Choroid plexus epithelial cell (primary cell): ENCODE data around the gene CPNE7.
A peak's percentile ranks its signal among the peaks of the same experiment; 100 is the strongest.

Experiments
- DNase-seq: peaks from one replicate; pipeline ENCODE4 v3.0.0-alpha.2; 2010; ENCODE audit warnings: low read depth
- H3K4me3 ChIP-seq: 2 replicates; pipeline ENCODE4 v1.5.1; 2011; ENCODE audit warnings: low read depth, mild to moderate bottlenecking, control low read depth, low read length, moderate library complexity
- TF ChIP-seq, protein P1 (sequence below): conservative IDR thresholded peaks from 2 replicates; pipeline ENCODE4 v1.5.1; 2011; ENCODE audit warnings: low read depth, mild to moderate bottlenecking, control low read depth, inconsistent platforms, low read length, moderate library complexity

CPNE7 gene

DNA sequence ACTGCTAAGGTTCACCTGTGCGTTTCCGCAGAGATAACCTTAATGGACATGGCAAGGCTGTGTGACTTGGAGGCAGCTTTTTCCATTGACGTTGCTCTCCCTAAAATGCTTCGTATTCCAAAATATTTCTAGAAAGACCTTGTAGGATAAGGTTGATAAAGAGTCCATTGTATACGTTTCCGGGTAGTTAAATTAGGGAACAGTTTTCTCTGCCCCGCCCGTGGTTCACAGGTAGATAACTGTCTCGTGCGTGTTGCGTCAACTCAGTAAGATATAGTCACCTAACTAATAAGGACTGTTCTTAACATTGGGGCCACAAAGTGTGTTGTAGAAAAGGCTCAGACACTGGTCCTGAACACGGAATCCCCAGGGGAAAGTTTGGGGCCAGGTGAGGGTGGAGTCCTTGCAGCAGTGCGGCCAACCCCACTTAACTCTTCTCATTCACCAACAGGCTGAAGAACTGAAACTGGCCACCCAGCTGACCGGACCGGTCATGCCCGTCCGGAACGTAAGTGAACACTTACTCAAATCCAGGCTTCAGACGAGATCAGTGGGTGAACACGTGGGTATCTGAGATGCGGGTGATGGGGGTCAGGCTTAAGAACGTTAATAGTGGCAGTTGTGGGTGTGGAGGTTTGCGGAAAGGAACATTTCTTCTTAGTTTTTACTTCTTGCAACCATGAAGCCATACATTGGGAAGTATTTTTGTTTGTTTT is 13.5 kb upstream of the CPNE7 start:
- H3K4me3 ChIP-seq = peak overlapping the region; percentile 89
- TF ChIP-seq, protein P1, sequence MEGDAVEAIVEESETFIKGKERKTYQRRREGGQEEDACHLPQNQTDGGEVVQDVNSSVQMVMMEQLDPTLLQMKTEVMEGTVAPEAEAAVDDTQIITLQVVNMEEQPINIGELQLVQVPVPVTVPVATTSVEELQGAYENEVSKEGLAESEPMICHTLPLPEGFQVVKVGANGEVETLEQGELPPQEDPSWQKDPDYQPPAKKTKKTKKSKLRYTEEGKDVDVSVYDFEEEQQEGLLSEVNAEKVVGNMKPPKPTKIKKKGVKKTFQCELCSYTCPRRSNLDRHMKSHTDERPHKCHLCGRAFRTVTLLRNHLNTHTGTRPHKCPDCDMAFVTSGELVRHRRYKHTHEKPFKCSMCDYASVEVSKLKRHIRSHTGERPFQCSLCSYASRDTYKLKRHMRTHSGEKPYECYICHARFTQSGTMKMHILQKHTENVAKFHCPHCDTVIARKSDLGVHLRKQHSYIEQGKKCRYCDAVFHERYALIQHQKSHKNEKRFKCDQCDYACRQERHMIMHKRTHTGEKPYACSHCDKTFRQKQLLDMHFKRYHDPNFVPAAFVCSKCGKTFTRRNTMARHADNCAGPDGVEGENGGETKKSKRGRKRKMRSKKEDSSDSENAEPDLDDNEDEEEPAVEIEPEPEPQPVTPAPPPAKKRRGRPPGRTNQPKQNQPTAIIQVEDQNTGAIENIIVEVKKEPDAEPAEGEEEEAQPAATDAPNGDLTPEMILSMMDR = no peak
- peak; percentile 37 for DNase-seq

DNA sequence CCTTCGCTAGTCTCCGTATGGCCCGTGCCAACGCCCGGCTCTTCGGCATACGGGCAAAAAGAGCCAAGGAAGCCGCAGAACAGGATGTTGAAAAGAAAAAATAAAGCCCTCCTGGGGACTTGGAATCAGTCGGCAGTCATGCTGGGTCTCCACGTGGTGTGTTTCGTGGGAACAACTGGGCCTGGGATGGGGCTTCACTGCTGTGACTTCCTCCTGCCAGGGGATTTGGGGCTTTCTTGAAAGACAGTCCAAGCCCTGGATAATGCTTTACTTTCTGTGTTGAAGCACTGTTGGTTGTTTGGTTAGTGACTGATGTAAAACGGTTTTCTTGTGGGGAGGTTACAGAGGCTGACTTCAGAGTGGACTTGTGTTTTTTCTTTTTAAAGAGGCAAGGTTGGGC is 12.6 kb upstream of the CPNE7 start:
- DNase-seq = peak; percentile 60
- TF ChIP-seq, protein P1 = no peak
- H3K4me3 ChIP-seq = peak overlapping the region; percentile 89

DNA sequence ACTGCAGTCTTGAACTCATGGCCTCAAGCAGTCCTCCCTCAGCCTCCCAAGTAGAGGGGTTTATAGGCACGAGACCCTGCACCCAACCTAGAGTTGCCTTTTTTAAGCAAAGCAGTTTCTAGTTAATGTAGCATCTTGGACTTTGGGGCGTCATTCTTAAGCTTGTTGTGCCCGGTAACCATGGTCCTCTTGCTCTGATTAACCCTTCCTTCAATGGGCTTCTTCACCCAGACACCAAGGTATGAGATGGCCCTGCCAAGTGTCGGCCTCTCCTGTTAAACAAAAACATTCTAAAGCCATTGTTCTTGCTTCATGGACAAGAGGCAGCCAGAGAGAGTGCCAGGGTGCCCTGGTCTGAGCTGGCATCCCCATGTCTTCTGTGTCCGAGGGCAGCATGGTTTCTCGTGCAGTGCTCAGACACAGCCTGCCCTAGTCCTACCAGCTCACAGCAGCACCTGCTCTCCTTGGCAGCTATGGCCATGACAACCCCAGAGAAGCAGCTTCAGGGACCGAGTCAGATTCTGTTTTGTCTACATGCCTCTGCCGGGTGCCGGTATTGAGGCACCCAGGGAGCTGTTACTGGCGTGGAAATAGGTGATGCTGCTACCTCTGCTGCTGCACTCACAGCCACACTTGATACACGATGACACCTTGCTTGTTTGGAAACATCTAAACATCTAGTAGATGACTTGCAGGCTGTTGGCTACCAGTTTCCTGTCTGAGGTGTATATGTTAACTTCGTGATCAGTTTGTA is 11.7 kb upstream of the CPNE7 start:
- DNase-seq = no peak
- no peak overlapping the region for H3K4me3 ChIP-seq
- TF ChIP-seq, protein P1 = no peak

DNA sequence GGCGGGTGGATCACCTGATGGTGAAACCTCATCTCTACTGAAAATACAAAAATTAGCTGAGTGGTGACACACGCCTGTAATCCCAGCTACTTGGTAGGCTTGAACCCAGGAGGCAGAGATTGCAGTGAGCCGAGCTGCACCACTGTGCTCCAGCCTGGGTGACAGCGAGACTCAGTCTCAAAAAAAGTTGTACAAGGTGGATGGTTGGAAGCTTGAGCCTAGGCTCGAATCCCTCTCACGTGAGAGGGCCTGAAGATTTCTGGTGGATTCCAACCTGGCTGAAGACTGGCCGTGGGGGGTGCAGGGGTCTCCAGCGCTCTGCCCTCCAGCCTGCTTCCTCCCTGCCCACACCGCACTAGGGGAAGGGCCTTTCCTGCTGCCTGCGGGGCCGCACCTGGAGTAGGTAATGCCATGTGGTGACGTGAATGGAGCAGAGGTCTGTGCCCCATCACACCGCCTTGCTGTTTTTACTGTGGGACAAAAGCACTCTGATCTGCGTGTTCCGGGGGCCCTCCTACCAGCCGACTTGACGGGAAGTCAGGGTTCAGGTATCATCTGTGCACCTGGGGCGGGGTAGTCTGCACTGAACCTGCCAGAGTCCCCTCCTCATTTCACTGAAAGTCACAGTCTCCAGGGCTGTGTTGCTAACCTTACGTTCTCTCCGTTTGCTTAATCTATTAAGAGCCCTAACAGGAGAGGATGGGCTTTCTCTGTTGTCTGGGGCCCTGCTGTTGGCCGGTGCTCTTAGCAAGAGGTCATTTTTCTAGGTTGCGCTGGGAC is 10.9 kb upstream of the CPNE7 start:
- TF ChIP-seq, protein P1 = no peak
- H3K4me3 ChIP-seq = no peak overlapping the region
- DNase-seq = no peak

DNA sequence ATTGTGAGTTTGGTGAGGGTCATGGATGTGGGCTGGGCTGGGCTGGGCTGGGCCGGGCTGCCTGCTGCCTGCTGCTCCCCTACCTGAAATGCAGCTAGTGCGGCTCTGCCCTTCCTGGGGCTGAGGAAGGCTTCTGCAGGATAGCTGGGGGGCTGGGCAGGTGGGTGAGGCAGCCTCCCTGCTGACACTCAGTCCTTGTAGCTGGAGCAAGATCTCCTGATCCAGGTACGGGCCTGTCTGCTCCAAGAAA is 10.4 kb upstream of the CPNE7 start:
- TF ChIP-seq, protein P1 = no peak
- no peak overlapping the region for H3K4me3 ChIP-seq
- DNase-seq = no peak

DNA sequence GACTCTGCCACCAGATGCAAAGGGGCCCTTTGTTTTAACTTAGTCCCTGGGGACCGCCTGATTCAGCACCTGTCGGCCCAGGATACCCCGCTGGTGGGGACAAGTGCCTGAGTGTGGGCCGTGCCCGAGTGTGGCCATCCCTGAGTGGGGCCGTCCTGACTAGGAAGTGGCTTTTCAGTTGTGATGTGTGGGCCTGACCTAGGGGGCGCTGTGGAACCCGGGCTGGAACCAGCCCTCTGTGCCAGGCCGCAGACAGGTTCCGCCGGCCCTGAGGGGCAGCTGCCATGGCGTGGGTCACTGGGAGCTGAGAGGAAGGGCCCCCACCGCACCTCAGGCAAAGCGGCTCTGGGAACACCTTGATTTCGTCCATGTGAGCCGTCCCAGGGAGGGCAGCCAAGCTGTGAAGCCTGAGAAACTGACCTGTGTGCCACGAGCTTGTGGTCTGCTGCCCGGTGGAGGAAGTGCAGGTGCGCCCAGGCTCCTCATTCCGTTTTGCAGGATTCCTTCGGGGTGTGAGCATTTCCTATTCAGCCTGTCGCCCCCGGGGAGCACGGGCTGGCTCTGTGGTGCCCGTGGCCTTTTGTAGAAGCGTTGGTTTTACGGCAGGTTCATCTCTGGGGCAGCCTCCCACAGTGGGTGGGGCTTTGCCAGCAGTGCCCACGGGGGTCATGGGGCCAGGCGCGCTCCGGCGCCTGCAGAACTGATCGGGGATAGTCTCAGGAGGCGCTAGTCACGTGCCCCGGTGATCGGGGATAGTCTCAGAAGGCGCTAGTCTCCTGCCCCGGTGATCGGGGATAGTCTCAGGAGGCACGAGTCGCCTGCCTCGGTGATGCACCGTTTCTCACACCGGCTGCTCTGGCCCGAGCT is 9.8 kb upstream of the CPNE7 start:
- TF ChIP-seq, protein P1 = peak; percentile 67
- peak; percentile 53 for DNase-seq
- peak overlapping the region; percentile 26 for H3K4me3 ChIP-seq
